Measurements from ENCODE around the gene BCL11A.

- TF ChIP-seq CTCF (IDR thresholded peaks at IDR 0.05; ENCODE audit: low read depth, low read length, missing input control) (no peak), ATF3 (IDR thresholded peaks at IDR 0.05) (no peak), NR2F2 (IDR thresholded peaks at IDR 0.05) (no peak), JUND (IDR thresholded peaks at IDR 0.05) (no peak), TAF1 (conservative IDR thresholded peaks at IDR 0.05) (no peak), REST (IDR thresholded peaks at IDR 0.05) (no peak), MAX (IDR thresholded peaks at IDR 0.05) (no peak), HNF4G (IDR thresholded peaks at IDR 0.05) (no peak)
Measured at GRCh38 chr2:60540074-60540473, 13.4 kb downstream of the BCL11A start.

Measured in liver (tissue), 3 donors.